K562 (cell line): Measurements from ENCODE around the gene PALM3. TPM values are rescaled to one million over a fixed set of nuclear protein-coding genes. Genes with fewer than 3 reads are reported as not detected.

Source experiments
- BRF1 ChIP-seq: IDR thresholded peaks from 3 replicates; pipeline ENCODE4 v1.6.1; 2011; ENCODE audit warnings: borderline replicate concordance, mild to moderate bottlenecking; ENCODE audit not compliant: insufficient read length; ENCODE audit errors: extremely low read depth
- E2F3 ChIP-seq: fragments of 250-450 bp; sonication (Bioruptor Pico); IDR thresholded peaks from 2 replicates; pipeline ENCODE4 v1.4.0; 2020; ENCODE audit warnings: mild to moderate bottlenecking
- ELF4 ChIP-seq: fragments of 450-650 bp; formaldehyde crosslinking; IDR thresholded peaks from 2 replicates; pipeline ENCODE4 v1.4.0; 2022; ENCODE audit warnings: missing genetic modification characterization
- FOXA3 ChIP-seq, 2 experiments: fragments of 450-650 bp in 1 of 2; sonication (generic) in 1 of 2; formaldehyde crosslinking; IDR thresholded peaks in 1 of 2; conservative IDR thresholded peaks in 1 of 2; 2 replicates each; pipeline versions ENCODE4 v1.4.0 to v1.8.0; 2020 to 2022; ENCODE audit warnings: mild to moderate bottlenecking in 2 of 2, missing genetic modification reagents in 1 of 2
- FOXJ2 ChIP-seq: fragments of 200-800 bp; sonication (Bioruptor generic); IDR thresholded peaks from 2 replicates; pipeline ENCODE4 v1.6.1; 2016; ENCODE audit warnings: missing genetic modification characterization, missing compliant biosample characterization
- HDAC3 ChIP-seq: fragments of 450-650 bp; IDR thresholded peaks from 2 replicates; pipeline ENCODE4 v1.6.1; 2018; ENCODE audit warnings: borderline replicate concordance, mild to moderate bottlenecking, moderate library complexity; ENCODE audit not compliant: partially characterized antibody
- HIVEP1 ChIP-seq: fragments of 250-450 bp; sonication (Bioruptor Pico); IDR thresholded peaks from 2 replicates; pipeline ENCODE4 v1.4.0; 2020; ENCODE audit warnings: mild to moderate bottlenecking
- HNRNPLL ChIP-seq: fragments of 200-400 bp; formaldehyde crosslinking; IDR thresholded peaks from 2 replicates; pipeline ENCODE4 v1.6.1; 2017; ENCODE audit warnings: low read length, low read depth, mild to moderate bottlenecking; ENCODE audit not compliant: poor library complexity, severe bottlenecking
- NFYB ChIP-seq: IDR thresholded peaks from 2 replicates; pipeline ENCODE4 v1.6.1; 2011; ENCODE audit warnings: mild to moderate bottlenecking, moderate library complexity; ENCODE audit not compliant: insufficient read length; ENCODE audit errors: extremely low read depth
- SMAD1 ChIP-seq: fragments of 150-350 bp; IDR thresholded peaks from 2 replicates; pipeline ENCODE4 v1.6.1; 2014; ENCODE audit warnings: low read length, low read depth; ENCODE audit not compliant: partially characterized antibody
- ZNF24 ChIP-seq: fragments of 450-650 bp; IDR thresholded peaks from 2 replicates; pipeline ENCODE4 v1.6.1; 2016
- ZNF316 ChIP-seq: fragments of 450-650 bp; IDR thresholded peaks from 2 replicates; pipeline ENCODE4 v1.6.1; 2016
- ZNF41 ChIP-seq: fragments of 250-450 bp; sonication (Bioruptor Pico); conservative IDR thresholded peaks from 2 replicates; pipeline ENCODE4 v1.4.0; 2020; ENCODE audit warnings: mild to moderate bottlenecking
- polyA plus RNA-seq, 8 experiments: library from polyadenylated mRNA; depleted of rRNA in 4 of 8; stranded (reverse) in 5 of 8; unstranded in 3 of 8; fragments of >200 nt; fragmentation: Nextera tagmentation in 2 of 8; fragmentation: Illumina TruSeq in 1 of 8; extraction: Ambion mirVana in 2 of 8; extraction: Trizol in 1 of 8; gene quantifications; 2 replicates each; pipeline versions ENCODE4 v1.2.1 to v1.2.3, GENCODE V29; 2011 to 2014; ENCODE audit warnings: inconsistent platforms in 1 of 8, missing spikeins in 1 of 8
- total RNA-seq, 7 experiments: library from RNA; depleted of rRNA in 6 of 7; stranded (reverse); fragments of >200 nt in 6 of 7; fragmentation: Illumina TruSeq in 2 of 7; extraction: Trizol in 2 of 7; gene quantifications; 2 replicates each; pipeline versions ENCODE4 v1.2.1 to v1.2.3, GENCODE V29; 2011 to 2021; ENCODE audit warnings: low replicate concordance in 1 of 7
- TF ChIP-seq, protein P1 (sequence below): sonication (generic); formaldehyde crosslinking; IDR thresholded peaks from 2 replicates; pipeline ENCODE4 v1.5.0; 2020; ENCODE audit warnings: missing genetic modification reagents
- TF ChIP-seq, protein P2 (sequence below): fragments of 250-450 bp; sonication (Bioruptor Pico); IDR thresholded peaks from 2 replicates; pipeline ENCODE4 v1.4.0; 2020; ENCODE audit warnings: mild to moderate bottlenecking, moderate library complexity
- TF ChIP-seq, protein P3 (sequence below): fragments of 250-450 bp; sonication (Bioruptor Pico); IDR thresholded peaks from 2 replicates; pipeline ENCODE4 v1.4.0; 2020
- TF ChIP-seq, protein P4 (sequence below): fragments of 250-450 bp; sonication (Bioruptor Pico); IDR thresholded peaks from 2 replicates; pipeline ENCODE4 v1.4.0; 2020; ENCODE audit warnings: borderline replicate concordance

The PALM3 gene
- total and polyA plus RNA-seq, 9 of the 15 experiments (the other 6 are each of a cell fraction or from before 2014, with no cell fraction given): 0.07 to 9.3 (median 3.3) TPM

DNA sequence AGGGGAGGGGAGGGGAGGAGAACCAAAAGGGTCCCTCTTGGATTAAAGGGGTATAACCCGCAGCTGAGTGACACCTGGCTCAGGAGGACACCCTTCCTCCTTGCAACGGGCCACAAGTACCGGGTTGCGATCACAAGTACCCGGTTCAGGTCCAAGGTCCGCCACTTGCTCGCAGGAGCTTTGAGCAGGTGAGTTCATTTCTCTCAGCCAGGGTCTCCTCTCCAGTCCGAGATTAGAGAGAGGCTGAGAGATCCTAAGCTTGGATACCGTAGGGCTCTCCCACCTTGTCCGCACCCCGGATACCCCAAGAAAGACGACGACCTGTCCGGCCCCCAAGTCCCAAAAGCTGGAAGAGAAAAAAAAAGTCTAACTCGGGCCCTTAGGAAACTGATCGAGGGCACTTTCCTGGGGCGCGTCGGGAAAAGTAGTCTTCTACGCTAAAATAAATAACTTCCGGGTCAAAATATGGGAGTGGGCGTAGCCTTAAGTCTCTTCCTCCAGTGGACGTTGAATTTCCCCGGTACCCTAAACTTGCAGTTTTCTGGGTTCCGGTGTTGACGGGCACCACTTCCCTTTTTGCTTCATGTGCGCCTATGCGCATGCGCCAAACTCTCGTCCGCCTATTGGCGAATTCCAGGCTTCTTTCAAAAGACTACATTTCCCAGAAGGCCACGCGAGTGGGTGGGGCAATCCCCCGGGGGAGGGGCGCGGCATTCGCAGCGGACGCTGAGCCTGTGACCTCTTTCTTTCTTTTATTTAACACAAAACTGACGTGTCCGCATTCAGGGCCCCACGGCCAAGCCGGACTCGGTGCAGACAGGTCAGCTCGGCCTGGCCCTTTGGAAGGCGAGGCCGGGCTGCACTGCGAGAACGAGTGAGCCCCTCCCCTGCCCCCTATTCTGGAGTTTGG is 19.3 kb upstream of the PALM3 start (continued):
- TF ChIP-seq, protein P1, sequence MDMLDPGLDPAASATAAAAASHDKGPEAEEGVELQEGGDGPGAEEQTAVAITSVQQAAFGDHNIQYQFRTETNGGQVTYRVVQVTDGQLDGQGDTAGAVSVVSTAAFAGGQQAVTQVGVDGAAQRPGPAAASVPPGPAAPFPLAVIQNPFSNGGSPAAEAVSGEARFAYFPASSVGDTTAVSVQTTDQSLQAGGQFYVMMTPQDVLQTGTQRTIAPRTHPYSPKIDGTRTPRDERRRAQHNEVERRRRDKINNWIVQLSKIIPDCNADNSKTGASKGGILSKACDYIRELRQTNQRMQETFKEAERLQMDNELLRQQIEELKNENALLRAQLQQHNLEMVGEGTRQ (CRISPR knock-in tag): no peak
- TF ChIP-seq FOXJ2 (tag) (no peak), BRF1 (no peak), SMAD1 (no peak), NFYB (no peak), HNRNPLL (peak; percentile 48), ZNF24 (no peak), ELF4 (no peak), E2F3 (no peak), ZNF41 (CRISPR knock-in tag) (no peak), FOXA3 (CRISPR knock-in tag; conservative IDR thresholded peaks at IDR 0.05 in 1 of 2, IDR thresholded peaks at IDR 0.05 in 1 of 2) (0 out of 4 replicates have a peak, but pooled peaks of 1 of the 2 experiments have one; percentile 16), ZNF316 (no peak), HIVEP1 (CRISPR knock-in tag) (no peak), HDAC3 (no peak)
- TF ChIP-seq, protein P2, sequence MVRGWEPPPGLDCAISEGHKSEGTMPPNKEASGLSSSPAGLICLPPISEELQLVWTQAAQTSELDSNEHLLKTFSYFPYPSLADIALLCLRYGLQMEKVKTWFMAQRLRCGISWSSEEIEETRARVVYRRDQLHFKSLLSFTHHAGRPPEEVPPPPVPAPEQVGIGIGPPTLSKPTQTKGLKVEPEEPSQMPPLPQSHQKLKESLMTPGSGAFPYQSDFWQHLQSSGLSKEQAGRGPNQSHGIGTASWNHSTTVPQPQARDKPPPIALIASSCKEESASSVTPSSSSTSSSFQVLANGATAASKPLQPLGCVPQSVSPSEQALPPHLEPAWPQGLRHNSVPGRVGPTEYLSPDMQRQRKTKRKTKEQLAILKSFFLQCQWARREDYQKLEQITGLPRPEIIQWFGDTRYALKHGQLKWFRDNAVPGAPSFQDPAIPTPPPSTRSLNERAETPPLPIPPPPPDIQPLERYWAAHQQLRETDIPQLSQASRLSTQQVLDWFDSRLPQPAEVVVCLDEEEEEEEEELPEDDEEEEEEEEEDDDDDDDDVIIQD (CRISPR knock-in tag): no peak
- TF ChIP-seq, protein P3, sequence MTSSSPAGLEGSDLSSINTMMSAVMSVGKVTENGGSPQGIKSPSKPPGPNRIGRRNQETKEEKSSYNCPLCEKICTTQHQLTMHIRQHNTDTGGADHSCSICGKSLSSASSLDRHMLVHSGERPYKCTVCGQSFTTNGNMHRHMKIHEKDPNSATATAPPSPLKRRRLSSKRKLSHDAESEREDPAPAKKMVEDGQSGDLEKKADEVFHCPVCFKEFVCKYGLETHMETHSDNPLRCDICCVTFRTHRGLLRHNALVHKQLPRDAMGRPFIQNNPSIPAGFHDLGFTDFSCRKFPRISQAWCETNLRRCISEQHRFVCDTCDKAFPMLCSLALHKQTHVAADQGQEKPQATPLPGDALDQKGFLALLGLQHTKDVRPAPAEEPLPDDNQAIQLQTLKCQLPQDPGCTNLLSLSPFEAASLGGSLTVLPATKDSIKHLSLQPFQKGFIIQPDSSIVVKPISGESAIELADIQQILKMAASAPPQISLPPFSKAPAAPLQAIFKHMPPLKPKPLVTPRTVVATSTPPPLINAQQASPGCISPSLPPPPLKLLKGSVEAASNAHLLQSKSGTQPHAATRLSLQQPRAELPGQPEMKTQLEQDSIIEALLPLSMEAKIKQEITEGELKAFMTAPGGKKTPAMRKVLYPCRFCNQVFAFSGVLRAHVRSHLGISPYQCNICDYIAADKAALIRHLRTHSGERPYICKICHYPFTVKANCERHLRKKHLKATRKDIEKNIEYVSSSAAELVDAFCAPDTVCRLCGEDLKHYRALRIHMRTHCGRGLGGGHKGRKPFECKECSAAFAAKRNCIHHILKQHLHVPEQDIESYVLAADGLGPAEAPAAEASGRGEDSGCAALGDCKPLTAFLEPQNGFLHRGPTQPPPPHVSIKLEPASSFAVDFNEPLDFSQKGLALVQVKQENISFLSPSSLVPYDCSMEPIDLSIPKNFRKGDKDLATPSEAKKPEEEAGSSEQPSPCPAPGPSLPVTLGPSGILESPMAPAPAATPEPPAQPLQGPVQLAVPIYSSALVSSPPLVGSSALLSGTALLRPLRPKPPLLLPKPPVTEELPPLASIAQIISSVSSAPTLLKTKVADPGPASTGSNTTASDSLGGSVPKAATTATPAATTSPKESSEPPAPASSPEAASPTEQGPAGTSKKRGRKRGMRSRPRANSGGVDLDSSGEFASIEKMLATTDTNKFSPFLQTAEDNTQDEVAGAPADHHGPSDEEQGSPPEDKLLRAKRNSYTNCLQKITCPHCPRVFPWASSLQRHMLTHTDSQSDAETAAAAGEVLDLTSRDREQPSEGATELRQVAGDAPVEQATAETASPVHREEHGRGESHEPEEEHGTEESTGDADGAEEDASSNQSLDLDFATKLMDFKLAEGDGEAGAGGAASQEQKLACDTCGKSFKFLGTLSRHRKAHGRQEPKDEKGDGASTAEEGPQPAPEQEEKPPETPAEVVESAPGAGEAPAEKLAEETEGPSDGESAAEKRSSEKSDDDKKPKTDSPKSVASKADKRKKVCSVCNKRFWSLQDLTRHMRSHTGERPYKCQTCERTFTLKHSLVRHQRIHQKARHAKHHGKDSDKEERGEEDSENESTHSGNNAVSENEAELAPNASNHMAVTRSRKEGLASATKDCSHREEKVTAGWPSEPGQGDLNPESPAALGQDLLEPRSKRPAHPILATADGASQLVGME (CRISPR knock-in tag): no peak
- TF ChIP-seq, protein P4, sequence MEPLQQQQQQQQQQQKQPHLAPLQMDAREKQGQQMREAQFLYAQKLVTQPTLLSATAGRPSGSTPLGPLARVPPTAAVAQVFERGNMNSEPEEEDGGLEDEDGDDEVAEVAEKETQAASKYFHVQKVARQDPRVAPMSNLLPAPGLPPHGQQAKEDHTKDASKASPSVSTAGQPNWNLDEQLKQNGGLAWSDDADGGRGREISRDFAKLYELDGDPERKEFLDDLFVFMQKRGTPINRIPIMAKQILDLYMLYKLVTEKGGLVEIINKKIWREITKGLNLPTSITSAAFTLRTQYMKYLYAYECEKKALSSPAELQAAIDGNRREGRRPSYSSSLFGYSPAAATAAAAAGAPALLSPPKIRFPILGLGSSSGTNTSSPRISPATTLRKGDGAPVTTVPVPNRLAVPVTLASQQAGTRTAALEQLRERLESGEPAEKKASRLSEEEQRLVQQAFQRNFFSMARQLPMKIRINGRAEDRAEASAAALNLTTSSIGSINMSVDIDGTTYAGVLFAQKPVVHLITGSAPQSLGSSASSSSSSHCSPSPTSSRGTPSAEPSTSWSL (CRISPR knock-in tag): no peak
